ENCODE results near the gene FBXO42. TPM values are rescaled to one million over a fixed set of nuclear protein-coding genes. Genes with fewer than 3 reads are reported as not detected.

The FBXO42 gene
- total and polyA plus RNA-seq, 9 of the 15 experiments (the other 6 are each of a cell fraction or from before 2014, with no cell fraction given): 7.2 to 24.8 (median 17.4) TPM

GRCh38 chr1:16206547-16207317 is 145.5 kb downstream of the FBXO42 start (continued):
- no peak for TF ChIP-seq ZNF398 (CRISPR knock-in tag; IDR thresholded peaks at IDR 0.05)
- TF ChIP-seq XRCC3 (IDR thresholded peaks at IDR 0.05): no peak
- TF ChIP-seq ZNF263 (CRISPR knock-in tag; IDR thresholded peaks at IDR 0.05; ENCODE audit: borderline replicate concordance): peak; percentile 77
- TF ChIP-seq, protein P1, sequence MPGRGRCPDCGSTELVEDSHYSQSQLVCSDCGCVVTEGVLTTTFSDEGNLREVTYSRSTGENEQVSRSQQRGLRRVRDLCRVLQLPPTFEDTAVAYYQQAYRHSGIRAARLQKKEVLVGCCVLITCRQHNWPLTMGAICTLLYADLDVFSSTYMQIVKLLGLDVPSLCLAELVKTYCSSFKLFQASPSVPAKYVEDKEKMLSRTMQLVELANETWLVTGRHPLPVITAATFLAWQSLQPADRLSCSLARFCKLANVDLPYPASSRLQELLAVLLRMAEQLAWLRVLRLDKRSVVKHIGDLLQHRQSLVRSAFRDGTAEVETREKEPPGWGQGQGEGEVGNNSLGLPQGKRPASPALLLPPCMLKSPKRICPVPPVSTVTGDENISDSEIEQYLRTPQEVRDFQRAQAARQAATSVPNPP (IDR thresholded peaks at IDR 0.05; ENCODE audit: borderline replicate concordance, insufficient read depth, insufficient read length): no peak
- TF ChIP-seq CLOCK (CRISPR knock-in tag; IDR thresholded peaks at IDR 0.05; ENCODE audit: borderline replicate concordance): no peak
- TF ChIP-seq NFE2L1 (tag; IDR thresholded peaks at IDR 0.05; ENCODE audit: borderline replicate concordance, low read depth): no peak
- peak; percentile 72; the same call in 1 of the 2 replicates for TF ChIP-seq E2F5 (CRISPR knock-in tag; IDR thresholded peaks at IDR 0.05)
- TF ChIP-seq, protein P2, sequence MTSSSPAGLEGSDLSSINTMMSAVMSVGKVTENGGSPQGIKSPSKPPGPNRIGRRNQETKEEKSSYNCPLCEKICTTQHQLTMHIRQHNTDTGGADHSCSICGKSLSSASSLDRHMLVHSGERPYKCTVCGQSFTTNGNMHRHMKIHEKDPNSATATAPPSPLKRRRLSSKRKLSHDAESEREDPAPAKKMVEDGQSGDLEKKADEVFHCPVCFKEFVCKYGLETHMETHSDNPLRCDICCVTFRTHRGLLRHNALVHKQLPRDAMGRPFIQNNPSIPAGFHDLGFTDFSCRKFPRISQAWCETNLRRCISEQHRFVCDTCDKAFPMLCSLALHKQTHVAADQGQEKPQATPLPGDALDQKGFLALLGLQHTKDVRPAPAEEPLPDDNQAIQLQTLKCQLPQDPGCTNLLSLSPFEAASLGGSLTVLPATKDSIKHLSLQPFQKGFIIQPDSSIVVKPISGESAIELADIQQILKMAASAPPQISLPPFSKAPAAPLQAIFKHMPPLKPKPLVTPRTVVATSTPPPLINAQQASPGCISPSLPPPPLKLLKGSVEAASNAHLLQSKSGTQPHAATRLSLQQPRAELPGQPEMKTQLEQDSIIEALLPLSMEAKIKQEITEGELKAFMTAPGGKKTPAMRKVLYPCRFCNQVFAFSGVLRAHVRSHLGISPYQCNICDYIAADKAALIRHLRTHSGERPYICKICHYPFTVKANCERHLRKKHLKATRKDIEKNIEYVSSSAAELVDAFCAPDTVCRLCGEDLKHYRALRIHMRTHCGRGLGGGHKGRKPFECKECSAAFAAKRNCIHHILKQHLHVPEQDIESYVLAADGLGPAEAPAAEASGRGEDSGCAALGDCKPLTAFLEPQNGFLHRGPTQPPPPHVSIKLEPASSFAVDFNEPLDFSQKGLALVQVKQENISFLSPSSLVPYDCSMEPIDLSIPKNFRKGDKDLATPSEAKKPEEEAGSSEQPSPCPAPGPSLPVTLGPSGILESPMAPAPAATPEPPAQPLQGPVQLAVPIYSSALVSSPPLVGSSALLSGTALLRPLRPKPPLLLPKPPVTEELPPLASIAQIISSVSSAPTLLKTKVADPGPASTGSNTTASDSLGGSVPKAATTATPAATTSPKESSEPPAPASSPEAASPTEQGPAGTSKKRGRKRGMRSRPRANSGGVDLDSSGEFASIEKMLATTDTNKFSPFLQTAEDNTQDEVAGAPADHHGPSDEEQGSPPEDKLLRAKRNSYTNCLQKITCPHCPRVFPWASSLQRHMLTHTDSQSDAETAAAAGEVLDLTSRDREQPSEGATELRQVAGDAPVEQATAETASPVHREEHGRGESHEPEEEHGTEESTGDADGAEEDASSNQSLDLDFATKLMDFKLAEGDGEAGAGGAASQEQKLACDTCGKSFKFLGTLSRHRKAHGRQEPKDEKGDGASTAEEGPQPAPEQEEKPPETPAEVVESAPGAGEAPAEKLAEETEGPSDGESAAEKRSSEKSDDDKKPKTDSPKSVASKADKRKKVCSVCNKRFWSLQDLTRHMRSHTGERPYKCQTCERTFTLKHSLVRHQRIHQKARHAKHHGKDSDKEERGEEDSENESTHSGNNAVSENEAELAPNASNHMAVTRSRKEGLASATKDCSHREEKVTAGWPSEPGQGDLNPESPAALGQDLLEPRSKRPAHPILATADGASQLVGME (CRISPR knock-in tag; IDR thresholded peaks at IDR 0.05): no peak
- TF ChIP-seq ZNF445 (CRISPR knock-in tag; IDR thresholded peaks at IDR 0.05; ENCODE audit: low read depth): no peak
- peak; percentile 54; the same call in 1 of the 2 replicates for TF ChIP-seq ELF2 (CRISPR knock-in tag; IDR thresholded peaks at IDR 0.05)
- TF ChIP-seq PHB2 (IDR thresholded peaks at IDR 0.05; ENCODE audit: low read depth): no peak
- TF ChIP-seq HDAC8 (tag; IDR thresholded peaks at IDR 0.05): no peak

Data from K562 (cell line).